IMR-90 (cell line): Measurements from ENCODE around the gene LDLRAD4. TPM values are rescaled to one million over a fixed set of nuclear protein-coding genes. Genes with fewer than 3 reads are reported as not detected.

ENCODE experiments used
- ATAC-seq: fragments of 200-7000 bp; cut with Tn5 transposase; 2 replicates; pipeline ENCODE4 v1.9.1; 2020; ENCODE audit warnings: low read depth, mild to moderate bottlenecking, moderate library complexity
- BruUV-seq: library from RNA; stranded (reverse); fragments of 400-500 nt; replicated peaks from 2 replicates; lab custom pipeline; 2021; lab: Mats Ljungman, UMichigan
- CTCF ChIA-PET: fragments of 300-600 bp; formaldehyde crosslinking; extraction: SDS; loops from one replicate; lab custom pipeline; 2021; ENCODE audit warnings: antibody characterized with exemption; lab: Yijun Ruan, JAX
- POLR2A ChIA-PET: fragments of 300-600 bp; sonication (Branson Sonifier 250); formaldehyde crosslinking; loops from one replicate; lab custom pipeline; 2022; ENCODE audit warnings: antibody characterized with exemption; ENCODE audit not compliant: unreplicated experiment; lab: Charles Lee
- DNase-seq: peaks from one replicate; pipeline ENCODE4 v3.0.0; 2013
- H2AFZ ChIP-seq: replicated peaks from 2 replicates; pipeline ENCODE3; 2013; ENCODE audit warnings: low read length, mild to moderate bottlenecking; ENCODE audit not compliant: poor library complexity
- H2AK5ac ChIP-seq: 2 replicates; pipeline ENCODE4 v1.6.1; 2013; ENCODE audit warnings: low read depth, low read length, inconsistent platforms
- H2AK9ac ChIP-seq: replicated peaks from 2 replicates; pipeline ENCODE3; 2013; ENCODE audit warnings: mild to moderate bottlenecking, low read depth, low read length, moderate library complexity; ENCODE audit not compliant: poor library complexity
- H2BK120ac ChIP-seq: 2 replicates; pipeline ENCODE4 v1.6.1; 2013; ENCODE audit warnings: low read depth, low read length, inconsistent platforms
- H2BK15ac ChIP-seq: 3 replicates; pipeline ENCODE4 v1.6.1; 2013; ENCODE audit warnings: low read depth, low read length, inconsistent platforms
- H2BK20ac ChIP-seq: 2 replicates; pipeline ENCODE4 v1.6.1; 2013; ENCODE audit warnings: low read depth, mild to moderate bottlenecking, inconsistent platforms, low read length, moderate library complexity
- H2BK5ac ChIP-seq: 2 replicates; pipeline ENCODE4 v1.6.1; 2013; ENCODE audit warnings: mild to moderate bottlenecking, low read depth, low read length, inconsistent platforms; ENCODE audit not compliant: poor library complexity, severe bottlenecking
- H3K14ac ChIP-seq: replicated peaks from 2 replicates; pipeline ENCODE4 v1.6.1; 2013; ENCODE audit warnings: low read depth, low read length, inconsistent platforms
- H3K18ac ChIP-seq: 2 replicates; pipeline ENCODE4 v1.6.1; 2013; ENCODE audit warnings: low read depth, low read length, control low read depth
- H3K23ac ChIP-seq: 2 replicates; pipeline ENCODE4 v1.6.1; 2013; ENCODE audit warnings: low read depth, low read length, inconsistent platforms
- H3K27ac ChIP-seq: 2 replicates; pipeline ENCODE4 v1.5.1; 2013; ENCODE audit warnings: mild to moderate bottlenecking, control low read depth, low read length; ENCODE audit not compliant: insufficient read depth
- H3K27me3 ChIP-seq: 2 replicates; pipeline ENCODE4 v1.6.1; 2013; ENCODE audit warnings: low read length; ENCODE audit not compliant: control insufficient read depth, insufficient read depth
- H3K36me3 ChIP-seq: 2 replicates; pipeline ENCODE4 v1.6.1; 2013; ENCODE audit warnings: low read length, mixed read lengths; ENCODE audit not compliant: control insufficient read depth, insufficient read depth
- H3K4ac ChIP-seq: 2 replicates; pipeline ENCODE4 v1.6.1; 2013; ENCODE audit warnings: low read depth, low read length, inconsistent platforms
- H3K4me1 ChIP-seq: 2 replicates; pipeline ENCODE4 v1.6.1; 2013; ENCODE audit warnings: low read length, mixed read lengths; ENCODE audit not compliant: control insufficient read depth, insufficient read depth
- H3K4me2 ChIP-seq: 2 replicates; pipeline ENCODE4 v1.6.1; 2013; ENCODE audit warnings: low read depth, mild to moderate bottlenecking, control low read depth, low read length, moderate library complexity
- H3K4me3 ChIP-seq: 2 replicates; pipeline ENCODE4 v1.5.1; 2013; ENCODE audit warnings: low read depth, mild to moderate bottlenecking, control low read depth, low read length, moderate library complexity; ENCODE audit not compliant: insufficient read depth
- H3K56ac ChIP-seq: 2 replicates; pipeline ENCODE4 v1.6.1; 2013; ENCODE audit warnings: low read length, inconsistent platforms; ENCODE audit not compliant: insufficient read depth; ENCODE audit errors: extremely low read depth
- H3K79me1 ChIP-seq, 2 experiments: 2 replicates each; pipeline ENCODE4 v1.6.1; 2013; ENCODE audit warnings: low read length in 2 of 2, inconsistent platforms in 1 of 2, low read depth in 1 of 2
- H3K9ac ChIP-seq: 2 replicates; pipeline ENCODE4 v1.6.1; 2013; ENCODE audit warnings: low read depth, low read length, control low read depth
- H3K9me1 ChIP-seq: 2 replicates; pipeline ENCODE4 v1.6.1; 2013; ENCODE audit warnings: low read length, inconsistent platforms; ENCODE audit not compliant: insufficient read depth
- H3K9me3 ChIP-seq: 2 replicates; pipeline ENCODE4 v1.6.1; 2013; ENCODE audit warnings: low read length; ENCODE audit not compliant: control insufficient read depth, insufficient read depth
- H4K20me1 ChIP-seq: 2 replicates; pipeline ENCODE4 v1.6.1; 2013; ENCODE audit warnings: low read length, inconsistent platforms; ENCODE audit not compliant: insufficient read depth
- H4K5ac ChIP-seq: 2 replicates; pipeline ENCODE4 v1.6.1; 2013; ENCODE audit warnings: mild to moderate bottlenecking, low read depth, low read length, control low read depth
- H4K8ac ChIP-seq, 2 experiments: 2 replicates each; pipeline ENCODE4 v1.6.1; 2013; ENCODE audit warnings: low read depth in 2 of 2, low read length in 2 of 2, control low read depth in 1 of 2, inconsistent platforms in 1 of 2
- H4K91ac ChIP-seq: 2 replicates; pipeline ENCODE4 v1.6.1; 2013; ENCODE audit warnings: low read depth, low read length, inconsistent platforms; ENCODE audit not compliant: insufficient read depth
- CEBPB ChIP-seq: IDR thresholded peaks from 2 replicates; pipeline ENCODE4 v1.6.1; 2012; ENCODE audit warnings: low read depth, low read length, improper control_type of control experiment
- CTCF ChIP-seq: conservative IDR thresholded peaks from 2 replicates; pipeline ENCODE4 v1.5.1; 2012; ENCODE audit warnings: mild to moderate bottlenecking, low read depth, low read length, improper control_type of control experiment
- ELK1 ChIP-seq: fragments of 150-350 bp; IDR thresholded peaks from 2 replicates; pipeline ENCODE4 v1.6.1; 2016; ENCODE audit warnings: low read depth, mild to moderate bottlenecking, low read length, moderate library complexity, borderline replicate concordance
- MAFK ChIP-seq: IDR thresholded peaks from 2 replicates; pipeline ENCODE4 v1.6.1; 2012; ENCODE audit warnings: low read depth, low read length, improper control_type of control experiment
- MAZ ChIP-seq: IDR thresholded peaks from 2 replicates; pipeline ENCODE4 v1.6.1; 2012; ENCODE audit warnings: low read depth, mild to moderate bottlenecking, low read length, improper control_type of control experiment, moderate library complexity, borderline replicate concordance
- MXI1 ChIP-seq: IDR thresholded peaks from 2 replicates; pipeline ENCODE4 v1.6.1; 2012; ENCODE audit warnings: low read depth, mild to moderate bottlenecking, low read length, moderate library complexity, borderline replicate concordance
- POLR2A ChIP-seq: IDR thresholded peaks from 2 replicates; pipeline ENCODE4 v1.6.1; 2012; ENCODE audit warnings: mild to moderate bottlenecking, low read depth, low read length
- RCOR1 ChIP-seq: IDR thresholded peaks from 2 replicates; pipeline ENCODE4 v1.6.1; 2012; ENCODE audit warnings: mild to moderate bottlenecking, low read length, improper control_type of control experiment; ENCODE audit not compliant: insufficient replicate concordance
- SMC3 ChIP-seq: fragments of 150-350 bp; IDR thresholded peaks from 2 replicates; pipeline ENCODE4 v1.6.1; 2016; ENCODE audit warnings: low read depth, mild to moderate bottlenecking, antibody characterized with exemption, low read length, moderate library complexity
- WGBS, 2 experiments: methylation state at CpG; one replicate each; pipeline versions ENCODE4 v1.1.5 to v1.1.7; 2013; ENCODE audit warnings: missing lambda C conversion rate in 2 of 2; ENCODE audit not compliant: insufficient read length in 1 of 2; ENCODE audit errors: extremely low coverage in 2 of 2; 5-methylcytosine and 5-hydroxymethylcytosine counted together
- dilution Hi-C: fragments of 300-500 bp; cut with HindIII; formaldehyde crosslinking; loops from one replicate; pipeline ENCODE4 v1.14.3; 2018; ENCODE audit warnings: low sequenced_read_pairs; ENCODE audit not compliant: unreplicated experiment
- in situ Hi-C: fragments of 300-500 bp; cut with MboI; formaldehyde crosslinking; loops from 3 replicates; pipeline ENCODE4 v1.14.3; 2019; ENCODE audit warnings: low sequenced_read_pairs, inconsistent platforms, mixed read lengths
- intact Hi-C: fragments of 100-400 bp; cut with micrococcal nuclease; formaldehyde crosslinking; loops from 2 replicates; pipeline ENCODE4 v1.10.0; 2022
- polyA plus RNA-seq, 3 experiments: library from polyadenylated mRNA; depleted of rRNA; stranded (reverse); fragments of >200 nt; gene quantifications; 2 replicates each; pipeline ENCODE4 v1.2.3, GENCODE V29; 2012; ENCODE audit warnings: low replicate concordance in 1 of 3
- total RNA-seq: library from RNA; depleted of rRNA; stranded (reverse); fragments of >200 nt; gene quantifications from 2 replicates; pipeline ENCODE4 v1.2.3, GENCODE V29; 2012

LDLRAD4 gene
- total and polyA plus RNA-seq, 2 of the 4 experiments (the other 2 are of a cell fraction): not detected

- Histone ChIP-seq H2BK15ac (no peak overlapping the region), H4K91ac (no peak overlapping the region), H3K14ac (no peak overlapping the region), H4K8ac (no peak overlapping the region), H4K20me1 (no peaks in the 10 kb centered on the region), H3K4me2 (no peak overlapping the region), H2AK9ac (no peak overlapping the region), H3K56ac (no peak overlapping the region), H2AK5ac (no peak overlapping the region), H3K9ac (no peak overlapping the region), H3K23ac (no peak overlapping the region), H3K79me1 (no peaks in the 10 kb centered on the region), H3K18ac (no peak overlapping the region), H2BK5ac (no peak overlapping the region), H3K9me3 (no peaks in the 10 kb centered on the region), H3K4ac (no peak overlapping the region), H2BK20ac (no peak overlapping the region), H4K5ac (no peak overlapping the region), H3K27me3 (no peaks in the 10 kb centered on the region), H3K9me1 (no peaks in the 10 kb centered on the region), H2BK120ac (no peak overlapping the region), H2AFZ (no peak overlapping the region), H3K4me3 (no peak overlapping the region), H3K27ac (no peak overlapping the region), H3K4me1 (no peaks in the 10 kb centered on the region), H3K36me3 (no peaks in the 10 kb centered on the region)
- in situ Hi-C loops (no loop called here), intact Hi-C loops (no loop called here), dilution Hi-C loops (no loop called here)
- WGBS, 2 experiments: no CpG with 5 or more reads among the region's 5 CpGs
- BruUV-seq: no TSS peak
- DNase-seq: no peak
- no peak for ATAC-seq
- POLR2A ChIA-PET: no interaction called here
- CTCF ChIA-PET: no interaction called here
- no peak for TF ChIP-seq MXI1
- TF ChIP-seq ELK1: no peak
- no peak for TF ChIP-seq RCOR1
- TF ChIP-seq CEBPB: no peak
- TF ChIP-seq MAZ: no peak
- no peak for TF ChIP-seq CTCF
- no peak for TF ChIP-seq SMC3
- TF ChIP-seq MAFK: no peak
- TF ChIP-seq POLR2A: no peak
Observed at GRCh38 chr18:13332874-13333273, 114.3 kb downstream of the LDLRAD4 start.
